Right kidney (tissue), 9 donors: Measurements from ENCODE around the gene BTNL8.

ENCODE experiments used
- DNase-seq: peaks from one replicate; pipeline ENCODE4 v3.0.0-alpha.2; 2016
- long read RNA-seq, 8 donors: transcript quantifications; one replicate each; lab custom pipeline, GENCODE V29; 2026

The BTNL8 gene, protein sequence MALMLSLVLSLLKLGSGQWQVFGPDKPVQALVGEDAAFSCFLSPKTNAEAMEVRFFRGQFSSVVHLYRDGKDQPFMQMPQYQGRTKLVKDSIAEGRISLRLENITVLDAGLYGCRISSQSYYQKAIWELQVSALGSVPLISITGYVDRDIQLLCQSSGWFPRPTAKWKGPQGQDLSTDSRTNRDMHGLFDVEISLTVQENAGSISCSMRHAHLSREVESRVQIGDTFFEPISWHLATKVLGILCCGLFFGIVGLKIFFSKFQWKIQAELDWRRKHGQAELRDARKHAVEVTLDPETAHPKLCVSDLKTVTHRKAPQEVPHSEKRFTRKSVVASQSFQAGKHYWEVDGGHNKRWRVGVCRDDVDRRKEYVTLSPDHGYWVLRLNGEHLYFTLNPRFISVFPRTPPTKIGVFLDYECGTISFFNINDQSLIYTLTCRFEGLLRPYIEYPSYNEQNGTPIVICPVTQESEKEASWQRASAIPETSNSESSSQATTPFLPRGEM
- long read RNA-seq, donor 1, result 0 reads
- long read RNA-seq, donor 2, result 0 reads
- long read RNA-seq, donor 3, result 0 reads
- long read RNA-seq, donor 4, result 0 reads
- long read RNA-seq, donor 5, result 0 reads
- long read RNA-seq, donor 6, result 0 reads
- long read RNA-seq, donor 7, result 0 reads
- long read RNA-seq, donor 8, result 0 reads

DNA sequence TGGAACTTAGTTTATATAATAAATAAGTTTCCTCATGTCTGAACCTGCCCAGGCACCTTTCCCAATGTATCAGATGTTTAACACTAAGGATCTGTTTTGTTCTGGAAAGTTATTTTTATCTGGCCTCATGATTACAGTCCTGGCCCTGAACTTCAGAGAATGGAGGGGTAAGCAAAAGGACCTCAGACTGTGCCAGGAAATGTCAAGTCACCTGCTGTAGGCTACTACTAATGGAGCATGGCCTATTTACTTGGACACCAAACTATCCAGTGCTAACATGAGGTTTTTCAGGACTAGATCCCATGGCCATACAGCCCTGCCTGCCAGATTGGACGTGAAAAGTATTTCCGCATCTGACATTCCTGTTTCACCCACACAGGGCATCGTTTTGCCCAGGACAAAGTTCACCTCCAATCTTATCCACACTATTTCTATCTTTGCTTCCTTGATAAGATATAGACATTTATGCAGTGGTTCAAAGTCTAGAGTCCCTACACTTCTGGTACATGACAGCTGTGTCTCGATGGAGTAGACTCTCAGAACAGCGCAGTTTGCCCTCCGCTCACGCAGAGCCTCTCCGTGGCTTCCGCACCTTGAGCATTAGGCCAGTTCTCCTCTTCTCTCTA lies at the start of gene BTNL8:
BTNL8 (plus strand) TSS at position 539 of the 626 bp plus-strand sequence. CDS start 152 bp downstream, outside the sequence.
- DNase-seq, result no peak

DNA sequence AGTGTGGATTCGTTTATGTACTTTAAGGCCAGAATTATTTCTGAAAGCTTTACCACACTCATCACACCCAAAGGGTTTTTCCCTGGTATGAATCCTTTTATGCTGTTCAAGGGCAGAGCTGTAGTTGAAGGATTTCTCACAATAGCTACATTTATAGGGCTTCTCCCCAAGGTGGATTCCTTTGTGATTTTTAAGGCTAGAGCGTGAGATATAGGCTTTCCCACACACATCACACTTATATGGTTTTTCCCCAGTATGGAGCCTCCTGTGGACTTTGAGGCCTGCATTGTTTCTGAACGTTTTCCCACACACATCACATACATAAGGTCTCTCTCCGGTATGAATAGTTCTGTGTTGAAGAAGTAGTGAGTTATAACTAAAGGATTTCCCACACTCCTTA lies 49.1 kb upstream of the BTNL8 start:
- no peak for DNase-seq

DNA sequence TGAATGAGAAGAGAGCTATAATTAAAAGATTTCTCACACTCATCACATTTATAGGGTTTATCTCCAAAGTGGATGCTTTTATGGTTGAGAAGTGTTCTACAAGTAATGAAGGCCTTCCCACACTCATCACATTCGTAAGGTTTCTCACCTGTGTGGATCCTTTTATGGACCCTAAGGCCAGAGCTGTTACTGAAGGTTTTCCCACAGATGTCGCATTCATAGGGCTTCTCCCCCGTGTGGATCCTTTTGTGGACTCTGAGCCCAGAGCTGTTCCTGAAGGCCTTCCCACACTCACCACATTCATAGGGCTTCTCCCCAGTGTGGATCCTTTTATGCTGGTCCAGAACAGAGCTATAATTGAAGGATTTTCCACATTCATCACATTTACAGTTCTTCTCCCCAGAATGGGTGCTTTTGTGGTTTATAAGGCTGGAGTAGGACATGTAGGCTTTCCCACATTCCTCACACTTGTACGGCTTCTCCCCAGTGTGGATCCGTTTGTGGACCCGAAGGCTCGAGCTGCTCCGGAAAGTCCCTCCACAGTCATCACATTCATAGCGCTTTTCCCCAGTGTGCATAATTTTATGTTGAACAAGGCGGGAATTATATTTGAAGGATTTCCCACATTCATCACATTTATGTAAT lies 48.4 kb upstream of the BTNL8 start:
- DNase-seq, result no peak

DNA sequence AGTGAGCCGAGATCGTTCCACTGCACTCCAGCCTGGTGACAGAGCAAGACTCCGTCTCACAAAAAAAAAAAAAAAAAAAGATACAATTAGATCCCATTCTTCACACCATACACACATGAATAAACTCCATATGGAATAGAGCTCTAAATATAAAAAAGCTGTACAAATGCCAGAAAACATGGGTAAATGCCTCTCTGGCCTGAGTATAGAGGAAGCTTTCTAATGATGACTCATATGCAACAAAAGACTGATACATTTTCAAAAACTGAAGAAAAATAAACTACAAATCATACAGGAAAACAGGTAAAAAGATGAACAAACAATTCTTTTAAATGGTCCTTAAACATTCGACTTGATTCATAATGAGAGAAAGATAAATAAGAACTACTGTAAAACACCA lies 46.5 kb upstream of the BTNL8 start:
- no peak for DNase-seq

DNA sequence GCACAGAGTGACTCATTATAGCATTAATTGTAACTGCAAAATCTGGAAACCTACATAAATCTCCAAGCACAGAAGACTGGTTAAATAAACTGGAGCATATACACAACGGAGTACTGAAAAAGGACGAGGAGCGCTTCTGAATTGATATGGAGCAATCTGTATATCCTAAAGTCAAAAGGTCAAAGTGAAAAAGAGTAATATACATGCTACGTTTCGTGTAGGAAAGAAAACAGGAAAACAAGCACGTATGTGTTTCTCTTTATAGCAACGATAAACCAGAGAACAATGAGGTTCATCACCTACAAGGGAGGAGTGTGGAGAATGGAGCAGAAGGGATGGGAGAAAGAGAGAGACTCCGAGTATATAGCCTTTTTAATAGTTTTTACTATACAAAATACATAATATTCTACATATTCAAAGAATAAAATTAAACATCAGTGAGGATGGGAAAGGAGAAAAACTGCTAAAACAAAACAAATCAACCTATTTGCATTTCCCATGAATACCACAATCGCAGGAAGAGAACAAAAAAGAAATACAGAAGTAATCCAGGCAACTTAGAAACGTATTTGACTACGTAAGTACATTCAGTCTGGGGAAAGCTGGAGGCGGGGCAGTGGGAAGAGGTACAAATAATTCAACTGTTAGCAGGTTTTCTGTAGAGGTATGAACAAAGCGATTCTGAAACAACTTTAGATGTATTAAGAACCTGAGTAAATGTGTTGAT lies 45.7 kb upstream of the BTNL8 start:
- no peak for DNase-seq

DNA sequence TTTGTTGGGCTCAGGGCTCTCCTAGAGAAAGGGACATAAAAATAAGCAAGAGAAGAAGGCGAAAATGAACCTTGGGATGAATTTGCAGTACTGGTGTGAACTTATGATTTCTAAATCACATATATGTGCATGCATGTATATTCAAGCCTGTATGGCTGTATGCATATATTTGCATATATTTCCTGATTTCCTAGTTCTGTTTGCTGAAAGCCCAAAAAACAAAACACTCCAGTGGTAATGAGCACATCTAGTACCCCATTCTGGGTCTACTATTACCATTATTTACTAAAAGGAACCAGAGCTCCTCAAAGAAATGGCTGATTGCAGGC lies 45.1 kb upstream of the BTNL8 start:
- no peak for DNase-seq

DNA sequence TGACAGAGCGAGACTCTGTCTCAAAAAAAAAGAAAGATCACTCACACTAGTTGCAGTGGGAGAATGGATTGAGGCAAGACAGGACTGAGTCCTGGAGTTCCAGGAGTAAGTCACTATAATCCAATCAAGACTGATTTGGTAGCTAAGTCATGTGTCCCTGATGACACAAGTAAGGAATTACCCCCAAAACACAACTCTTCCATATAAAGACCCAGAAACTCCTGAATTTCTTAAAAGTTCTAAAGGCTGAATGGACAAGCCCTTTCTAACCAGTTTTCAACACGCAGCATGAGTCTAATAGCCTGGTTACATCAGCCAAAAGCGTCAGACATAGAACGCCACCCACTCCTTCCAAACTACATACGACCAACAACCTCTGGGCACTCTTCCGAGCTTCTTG lies 40.4 kb upstream of the BTNL8 start:
- no peak for DNase-seq

DNA sequence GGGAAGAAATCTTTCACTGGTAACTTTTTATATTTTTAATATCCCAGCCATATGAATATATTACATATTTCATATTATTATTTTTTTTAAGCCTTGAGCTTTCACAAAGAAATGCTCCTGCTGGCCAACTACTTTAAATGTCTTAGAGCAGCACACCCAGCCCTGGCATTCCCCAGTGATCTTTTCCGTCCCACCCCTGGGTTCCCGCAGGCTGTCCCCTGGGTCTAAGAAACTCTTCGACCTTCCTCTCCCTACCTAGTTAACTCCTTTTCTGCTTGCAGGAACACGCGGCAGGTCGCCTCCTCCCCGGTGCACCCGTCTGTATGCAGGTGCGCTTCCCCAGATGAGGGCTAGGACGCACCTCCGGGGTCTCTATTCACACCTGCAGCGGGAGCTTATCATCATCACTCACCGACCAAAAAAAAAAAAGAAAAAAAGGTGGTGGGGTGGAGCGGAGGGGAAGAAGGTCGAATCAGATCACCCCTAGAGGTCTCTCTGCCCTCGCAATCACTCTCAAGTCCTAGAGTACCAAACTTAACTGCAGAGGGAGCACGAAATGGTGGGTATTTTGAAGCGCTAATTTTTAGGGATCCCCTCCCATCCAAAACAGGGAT lies 38.6 kb upstream of the BTNL8 start:
- DNase-seq, result no peak

DNA sequence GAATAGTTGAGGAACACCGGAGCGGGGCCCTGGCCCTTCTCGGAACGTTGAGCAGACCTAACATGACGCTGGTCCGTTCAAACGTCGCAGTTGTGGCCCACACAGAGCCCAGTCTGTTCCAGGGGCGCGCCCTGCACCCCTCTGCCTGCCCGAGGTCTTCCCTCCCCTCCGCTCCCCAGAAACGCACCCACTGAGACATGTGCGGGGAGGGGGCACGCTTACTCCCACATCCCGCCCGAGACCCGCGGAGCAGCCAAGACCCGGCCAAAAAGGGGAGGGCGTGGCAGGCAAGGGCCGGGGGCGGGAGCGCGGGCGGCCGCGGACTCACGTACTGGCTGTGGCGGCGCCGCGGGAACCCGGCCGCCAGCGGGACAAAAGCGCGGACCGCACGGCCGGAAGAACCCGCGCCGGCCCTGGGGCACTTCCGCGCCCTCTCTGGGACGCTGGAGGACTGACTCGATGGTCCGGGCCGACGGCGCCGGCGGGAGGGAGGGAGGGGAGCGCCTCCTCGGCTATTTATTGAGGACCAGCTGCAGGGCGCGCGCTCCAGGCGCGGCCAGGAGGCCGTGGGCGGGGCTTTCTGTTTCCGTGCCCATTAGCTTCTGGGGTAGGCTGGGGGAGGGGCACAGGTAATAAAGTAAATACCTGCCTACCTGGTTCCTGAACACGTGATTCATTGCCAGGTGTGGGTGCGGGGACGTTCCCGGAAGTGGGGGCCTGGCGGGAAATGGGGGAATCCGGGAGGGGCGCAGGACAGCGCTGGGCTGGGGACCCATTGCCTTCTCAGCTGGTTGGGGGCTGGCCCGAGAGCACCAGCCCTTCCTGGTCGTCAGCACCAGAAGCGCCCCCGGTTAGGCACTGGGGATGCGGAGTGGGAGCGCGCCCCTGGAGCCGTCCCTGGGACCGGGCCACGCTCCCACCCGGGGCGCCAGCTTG lies 37.8 kb upstream of the BTNL8 start, which contains the start of gene ZFP62:
ZFP62 (minus strand) TSS at position 390 of the 936 bp plus-strand sequence; CDS start at position 333, 57 bp downstream.
- DNase-seq, result peak; percentile 88

DNA sequence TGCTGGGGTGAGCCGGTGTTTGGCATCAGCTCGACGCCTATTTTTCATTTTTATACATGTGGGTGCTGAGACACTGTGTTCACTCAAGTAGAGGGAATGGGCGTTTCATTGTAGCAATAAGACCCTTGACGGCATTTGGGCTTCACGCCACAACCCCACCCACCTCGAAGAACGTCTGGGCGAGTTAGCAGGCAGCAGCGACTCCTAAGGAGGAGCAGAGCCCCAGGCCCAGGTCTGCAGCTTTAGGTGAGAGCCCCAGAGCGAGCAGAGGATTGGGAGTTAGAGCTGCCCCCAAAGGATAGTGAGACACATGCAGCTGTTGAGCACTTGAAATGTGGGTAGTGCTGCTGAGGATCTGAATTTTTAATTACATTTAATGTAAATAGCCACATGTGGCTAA lies 36.3 kb upstream of the BTNL8 start:
- DNase-seq, result no peak

DNA sequence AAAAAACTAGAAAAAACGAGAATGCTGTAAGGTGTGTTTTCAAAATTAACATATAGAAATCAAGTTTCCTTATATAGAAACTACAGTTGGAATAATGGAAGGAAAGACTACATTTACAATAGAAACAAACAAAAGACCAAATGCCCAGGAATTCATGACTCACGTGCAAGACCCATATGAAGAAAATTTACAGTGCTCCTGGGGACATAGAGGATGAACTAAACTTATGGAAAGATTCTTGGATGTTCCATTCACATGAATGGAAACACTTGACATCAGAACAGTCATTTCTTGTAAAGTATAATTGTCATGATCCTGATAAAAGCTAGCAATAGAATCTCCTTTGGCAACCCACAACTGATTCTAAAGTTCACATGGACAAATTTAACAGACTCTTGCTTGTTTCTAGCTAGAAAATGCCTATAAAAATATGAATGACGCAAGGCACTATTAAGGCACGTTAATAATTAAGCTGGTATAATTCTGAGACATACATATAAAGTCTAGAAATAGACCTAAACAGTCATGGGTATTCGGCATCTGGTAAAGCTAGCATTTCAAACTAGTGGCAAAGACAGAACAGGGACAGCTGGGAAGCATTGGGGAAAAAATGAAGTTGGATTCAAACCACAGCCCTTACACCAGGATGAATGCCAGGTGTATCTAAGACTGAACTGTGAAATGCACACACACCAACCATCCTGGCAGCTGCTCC lies 32.8 kb upstream of the BTNL8 start:
- DNase-seq, result no peak

DNA sequence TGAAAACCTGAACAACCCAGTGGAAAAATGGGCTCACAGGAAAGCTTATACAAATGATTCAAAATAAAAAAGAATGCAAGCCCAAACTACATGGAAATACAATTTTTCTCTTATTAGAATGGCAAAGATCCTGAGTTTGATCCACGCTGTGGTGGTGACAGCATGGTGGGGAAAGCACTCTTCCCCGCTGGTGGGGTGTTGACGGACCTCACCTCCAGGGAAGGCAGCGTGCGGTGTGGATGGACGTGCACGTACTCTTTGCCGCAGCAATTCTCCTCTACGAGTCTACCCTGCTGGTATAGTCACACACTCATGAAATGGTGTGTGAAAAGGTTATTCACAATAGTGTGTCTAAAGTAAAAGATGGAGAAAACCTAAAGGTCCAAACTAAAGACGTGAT lies 32.0 kb upstream of the BTNL8 start:
- no peak for DNase-seq

DNA sequence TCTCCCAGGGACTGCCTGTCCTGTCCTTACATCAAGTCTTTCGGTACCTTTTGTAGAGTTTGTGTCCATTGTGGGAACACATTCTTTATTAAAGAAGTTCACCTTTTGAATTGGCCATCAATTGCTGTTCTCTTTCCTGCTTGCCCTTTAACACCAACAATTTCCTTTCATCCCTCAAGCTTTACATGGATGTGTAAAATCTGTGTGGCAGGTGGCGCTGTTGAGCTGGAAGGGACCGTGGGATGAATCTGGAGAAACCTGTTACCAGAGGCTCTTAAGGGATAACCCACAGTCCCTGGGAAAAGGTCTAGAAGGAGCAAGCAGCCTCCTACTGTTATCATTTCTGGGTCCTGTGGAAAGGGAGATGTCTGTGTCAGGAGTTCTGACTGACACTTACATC lies 30.0 kb upstream of the BTNL8 start:
- DNase-seq, result peak; percentile 61

DNA sequence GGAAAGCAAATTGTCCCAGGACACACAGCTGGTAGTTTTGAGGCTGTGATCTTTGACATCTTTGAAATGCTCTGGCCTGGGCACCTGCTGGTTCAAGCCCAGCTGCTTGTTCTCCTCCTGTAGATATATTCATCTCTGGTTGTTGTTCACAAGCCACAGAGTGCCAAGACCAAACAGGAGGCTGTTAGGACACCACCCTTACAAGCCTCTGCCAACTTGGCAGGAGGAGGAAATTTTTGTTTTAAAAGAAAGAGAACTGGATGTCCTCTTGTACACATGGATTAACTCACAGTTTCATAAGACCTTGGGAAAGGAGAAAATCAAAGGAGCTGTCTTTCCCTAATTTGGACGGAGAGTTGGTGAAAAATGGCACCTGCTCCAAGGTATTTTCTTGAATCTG lies 29.4 kb upstream of the BTNL8 start:
- no peak for DNase-seq

DNA sequence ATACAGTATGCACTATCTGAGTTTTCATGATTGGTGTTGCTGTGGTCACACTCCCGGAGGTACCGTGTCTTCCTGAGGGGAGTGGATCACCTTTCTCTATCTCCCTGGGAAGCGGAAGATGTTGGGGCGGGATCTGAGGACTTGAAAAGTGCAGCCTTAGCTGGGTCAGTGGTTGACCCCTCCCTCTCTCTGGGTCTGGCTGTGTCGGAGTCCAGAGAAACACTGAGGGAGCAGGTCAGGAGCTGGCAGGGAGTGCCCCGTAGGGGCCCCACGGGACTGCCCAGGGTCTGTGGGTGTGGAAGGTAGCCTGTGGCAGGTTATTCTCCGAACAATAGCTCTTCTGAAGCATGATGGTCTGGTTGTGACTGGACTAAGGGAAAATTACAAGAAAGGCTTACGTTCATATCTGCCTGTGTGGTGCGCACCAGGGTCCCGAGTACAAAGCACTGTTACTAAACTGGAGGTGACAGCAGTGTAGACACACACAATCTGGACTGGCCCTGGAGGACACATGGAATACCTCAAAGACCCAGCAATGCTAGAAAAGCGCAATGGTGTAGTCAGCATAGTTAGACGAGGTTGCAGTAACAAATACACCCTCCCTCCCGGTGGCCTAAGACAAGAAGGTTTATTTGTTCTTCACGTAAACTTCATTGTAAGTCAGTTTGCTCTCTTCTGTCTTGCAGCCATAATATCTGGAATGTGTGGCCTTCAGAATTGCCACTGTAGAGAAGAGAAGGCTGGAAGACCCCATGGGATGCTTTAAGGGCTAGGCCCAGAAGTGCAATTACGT lies 28.5 kb upstream of the BTNL8 start:
- no peak for DNase-seq

DNA sequence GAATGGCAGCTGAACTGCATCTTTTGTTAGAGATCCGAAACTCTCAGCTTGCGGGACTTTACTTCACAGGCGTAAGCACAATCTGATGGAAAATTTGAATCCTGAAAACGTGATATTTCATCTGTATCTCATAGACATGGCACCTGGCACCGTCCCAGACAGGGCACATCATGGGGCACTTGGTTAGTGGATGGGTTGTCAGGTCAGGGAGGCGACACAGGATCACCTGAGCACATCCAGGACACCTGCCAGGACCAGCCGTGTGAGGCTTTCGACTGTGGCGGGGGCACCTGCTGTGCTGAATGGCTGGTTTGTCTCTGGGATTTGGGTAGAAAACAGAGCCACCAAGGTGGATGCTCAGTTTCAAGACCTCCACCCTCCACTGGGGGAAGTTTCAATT lies 26.5 kb upstream of the BTNL8 start:
- no peak for DNase-seq

DNA sequence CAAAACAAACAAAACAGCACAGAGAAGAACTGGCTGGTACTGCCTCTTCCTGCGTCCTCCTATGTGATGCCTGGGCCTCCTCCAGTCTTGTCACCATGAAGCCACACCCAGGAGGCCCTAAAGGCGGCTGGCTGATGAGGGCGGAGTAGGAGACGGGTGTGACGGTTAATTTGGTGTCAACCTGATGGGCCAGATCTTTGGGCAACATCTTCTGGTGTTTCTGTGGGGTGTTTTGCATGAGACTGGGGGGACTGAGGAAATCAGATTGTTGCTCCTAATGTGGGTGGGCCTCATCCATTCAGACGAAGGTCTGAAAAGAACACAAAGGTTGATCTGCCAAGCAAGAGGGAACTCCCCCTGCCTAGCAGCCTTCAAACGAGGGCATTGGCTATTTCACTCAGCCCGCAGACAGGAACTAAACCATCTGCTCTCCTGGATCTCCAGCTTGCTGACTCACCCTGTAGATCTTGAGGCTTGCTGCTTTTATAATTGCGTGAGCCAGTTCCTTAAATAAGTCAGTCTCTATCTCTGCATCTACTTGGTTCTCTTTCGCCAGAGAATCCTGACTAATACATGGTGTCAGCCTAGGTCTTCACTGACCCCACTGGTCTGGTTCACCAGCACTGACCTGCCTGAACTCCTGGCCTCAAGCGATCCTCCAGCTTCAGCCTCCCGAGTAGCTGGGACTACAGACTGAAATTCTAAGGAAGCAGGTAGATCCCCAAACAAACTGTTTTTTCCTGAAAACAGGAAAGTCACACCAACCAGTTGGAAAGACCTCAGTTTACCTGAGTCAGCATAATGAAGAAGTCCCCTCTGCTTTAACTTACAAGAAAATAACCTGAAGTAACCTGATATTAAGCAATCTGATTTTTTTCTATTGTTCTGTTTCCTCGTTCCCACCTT lies 25.1 kb upstream of the BTNL8 start:
- no peak for DNase-seq
